ENCODE results near the gene KPNB1. TPM values are rescaled to one million over a fixed set of nuclear protein-coding genes. Genes with fewer than 3 reads are reported as not detected.

Gene KPNB1
- total RNA-seq, 1 experiment from 2014 or later, result 681 TPM

DNA sequence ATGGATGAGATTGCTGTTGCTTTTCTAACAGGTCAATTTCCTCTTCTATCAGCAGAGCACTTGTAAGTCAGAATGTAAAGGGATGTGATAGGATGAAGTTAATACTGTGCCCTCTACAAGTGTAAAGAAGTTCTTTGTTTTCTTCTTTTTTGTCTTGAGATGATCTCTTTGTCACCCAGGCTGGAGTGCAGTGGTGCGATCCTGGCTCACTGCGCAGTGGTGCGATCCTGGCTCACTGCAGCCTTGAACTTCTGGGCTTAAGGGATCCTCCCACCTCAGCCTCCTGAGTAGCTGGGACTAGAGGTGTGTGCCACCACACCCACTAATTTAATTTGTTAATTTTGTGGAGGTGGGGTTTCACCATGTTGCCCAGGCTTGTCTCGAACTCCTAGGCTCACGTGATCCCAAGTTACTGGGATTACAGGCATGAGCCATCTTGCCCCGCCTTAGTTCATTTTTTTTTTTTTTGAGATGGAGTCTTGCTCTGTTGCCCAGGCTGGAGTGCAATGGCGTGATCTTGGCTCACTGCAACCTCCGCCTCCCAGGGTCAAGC lies 21.6 kb upstream of the KPNB1 start:
- Histone ChIP-seq H3K4me3 (no peak overlapping the region), H3K27me3 (replicated peaks) (no peaks in the 10 kb centered on the region), H3K9me3 (replicated peaks) (no peaks in the 10 kb centered on the region), H3K27ac (no peak overlapping the region), H3K36me3 (peaks cover 23% of the 10 kb centered on the region), H3K4me1 (replicated peaks) (peaks cover 4% of the 10 kb centered on the region)
- no peak for DNase-seq (ENCODE audit: low read depth in 1 of 2, low spot score in 2 of 2)

DNA sequence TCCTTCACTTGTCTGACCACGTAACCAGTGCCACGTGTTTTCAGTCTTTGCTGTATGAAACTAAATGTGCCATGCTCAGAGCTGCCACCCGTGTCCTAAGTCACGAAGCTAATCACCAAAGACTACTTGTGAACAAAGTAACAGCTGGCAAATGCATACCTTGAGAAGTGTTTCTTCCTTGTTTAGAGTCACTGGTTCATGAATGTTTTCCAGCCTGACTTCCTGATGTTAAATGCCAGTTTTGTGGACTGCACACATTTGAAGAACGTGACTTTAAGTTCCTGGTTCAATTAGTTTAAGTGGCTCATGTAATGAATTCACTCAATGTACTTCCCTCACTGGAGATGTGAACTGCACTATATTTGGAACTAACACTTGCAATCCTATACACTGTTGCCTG lies 19.9 kb upstream of the KPNB1 start:
- Histone ChIP-seq H3K4me3 (no peak overlapping the region), H3K36me3 (peaks cover 15% of the 10 kb centered on the region), H3K9me3 (replicated peaks) (no peaks in the 10 kb centered on the region), H3K27ac (no peak overlapping the region), H3K27me3 (replicated peaks) (no peaks in the 10 kb centered on the region), H3K4me1 (replicated peaks) (no peaks in the 10 kb centered on the region)
- DNase-seq (ENCODE audit: low read depth in 1 of 2, low spot score in 2 of 2), result no peak

DNA sequence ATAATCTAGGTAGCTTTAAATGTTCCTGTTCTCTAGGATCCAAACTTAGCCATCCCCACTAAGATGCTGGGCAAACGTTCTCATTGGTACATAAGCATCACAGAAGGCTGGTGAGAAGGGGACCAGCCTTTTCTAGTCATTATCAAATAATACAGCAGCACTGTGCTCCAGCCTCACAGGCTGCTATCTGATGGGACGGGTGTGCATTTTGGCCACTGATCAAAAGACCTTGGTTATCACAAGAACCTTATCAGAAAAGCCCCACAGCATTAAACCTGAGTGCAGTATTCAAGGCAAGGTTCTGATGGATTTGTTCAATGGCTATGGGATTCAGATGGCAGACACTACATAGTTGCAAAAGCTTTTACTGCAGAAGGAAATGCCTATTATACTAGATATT lies 19.1 kb upstream of the KPNB1 start:
- Histone ChIP-seq H3K36me3 (peaks cover 9% of the 10 kb centered on the region; the same call in 1 of the 2 replicates), H3K27me3 (replicated peaks) (no peaks in the 10 kb centered on the region), H3K27ac (no peak overlapping the region), H3K4me3 (no peak overlapping the region), H3K9me3 (replicated peaks) (no peaks in the 10 kb centered on the region), H3K4me1 (replicated peaks) (no peaks in the 10 kb centered on the region)
- DNase-seq (ENCODE audit: low read depth in 1 of 2, low spot score in 2 of 2), result no peak

DNA sequence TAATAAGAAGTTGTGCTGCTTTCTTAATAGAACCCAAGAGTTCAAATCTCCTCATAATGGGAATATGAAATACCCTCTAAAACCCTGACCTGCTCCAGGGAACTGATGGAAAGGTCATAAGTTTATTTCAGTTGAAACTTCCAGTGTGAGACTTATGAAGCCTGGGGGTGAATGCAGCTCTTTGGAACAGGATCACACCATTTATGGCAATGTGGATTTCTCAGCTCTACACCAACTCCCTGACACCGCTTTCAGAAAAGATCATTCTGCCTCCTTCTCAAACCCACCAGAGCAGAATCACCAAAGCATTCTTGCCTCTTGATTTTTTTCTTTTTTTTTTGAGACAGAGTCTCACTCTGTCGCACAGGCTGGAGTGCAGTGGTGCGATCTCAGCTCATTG lies 16.7 kb upstream of the KPNB1 start:
- no peak overlapping the region for H3K27ac ChIP-seq
- no peaks in the 10 kb centered on the region for H3K4me1 ChIP-seq (replicated peaks)
- peaks cover 8% of the 10 kb centered on the region; the same call in 1 of the 2 replicates for H3K36me3 ChIP-seq
- DNase-seq (ENCODE audit: low read depth in 1 of 2, low spot score in 2 of 2), result no peak
- H3K9me3 ChIP-seq (replicated peaks), result no peaks in the 10 kb centered on the region
- H3K4me3 ChIP-seq, result no peak overlapping the region
- no peaks in the 10 kb centered on the region for H3K27me3 ChIP-seq (replicated peaks)

DNA sequence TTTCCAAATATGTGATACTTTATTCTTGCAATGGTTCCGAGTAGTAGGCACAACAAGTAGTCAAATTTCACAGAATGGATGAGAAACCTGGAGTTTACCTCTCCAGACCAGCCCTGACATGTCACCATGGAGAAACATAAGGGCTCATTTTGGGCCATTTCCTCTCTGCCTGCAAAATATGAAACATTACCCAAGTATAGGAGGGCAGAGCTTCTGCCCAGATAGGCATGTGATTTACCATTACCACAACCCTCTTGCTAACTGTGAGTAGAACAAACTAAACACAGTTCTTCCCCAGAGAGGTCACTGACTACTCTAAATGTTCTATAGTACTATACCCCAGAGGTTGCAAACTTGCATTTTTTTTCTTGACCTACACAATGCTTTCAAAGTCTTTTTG lies 15.7 kb upstream of the KPNB1 start:
- Histone ChIP-seq H3K9me3 (replicated peaks) (no peaks in the 10 kb centered on the region), H3K27me3 (replicated peaks) (no peaks in the 10 kb centered on the region), H3K4me3 (no peak overlapping the region), H3K27ac (no peak overlapping the region), H3K4me1 (replicated peaks) (no peaks in the 10 kb centered on the region), H3K36me3 (peaks cover 8% of the 10 kb centered on the region; the same call in 1 of the 2 replicates)
- DNase-seq (ENCODE audit: low read depth in 1 of 2, low spot score in 2 of 2), result no peak

DNA sequence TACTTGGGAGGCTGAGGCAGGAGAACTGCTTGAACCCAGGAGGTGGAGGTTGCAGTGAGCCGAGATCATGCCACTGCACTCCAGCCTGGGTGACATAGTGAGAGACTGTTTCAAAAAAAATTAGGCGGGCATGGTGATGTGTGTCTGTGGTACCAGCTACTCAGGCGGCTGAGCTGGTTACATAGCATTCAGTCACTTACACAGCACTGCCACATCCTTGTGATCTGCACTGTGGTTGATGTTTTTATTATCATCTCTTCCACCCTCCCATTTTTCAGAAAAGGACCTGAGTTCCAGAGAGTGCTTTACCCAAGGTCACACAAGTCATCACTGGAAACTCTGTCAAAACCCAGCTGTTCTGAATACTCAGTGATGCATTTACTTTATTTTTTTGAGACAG lies 14.8 kb upstream of the KPNB1 start:
- Histone ChIP-seq H3K27me3 (replicated peaks) (no peaks in the 10 kb centered on the region), H3K27ac (no peak overlapping the region), H3K9me3 (replicated peaks) (no peaks in the 10 kb centered on the region), H3K4me3 (no peak overlapping the region), H3K4me1 (replicated peaks) (no peaks in the 10 kb centered on the region), H3K36me3 (peaks cover 8% of the 10 kb centered on the region; the same call in 1 of the 2 replicates)
- DNase-seq (ENCODE audit: low read depth in 1 of 2, low spot score in 2 of 2), result no peak

DNA sequence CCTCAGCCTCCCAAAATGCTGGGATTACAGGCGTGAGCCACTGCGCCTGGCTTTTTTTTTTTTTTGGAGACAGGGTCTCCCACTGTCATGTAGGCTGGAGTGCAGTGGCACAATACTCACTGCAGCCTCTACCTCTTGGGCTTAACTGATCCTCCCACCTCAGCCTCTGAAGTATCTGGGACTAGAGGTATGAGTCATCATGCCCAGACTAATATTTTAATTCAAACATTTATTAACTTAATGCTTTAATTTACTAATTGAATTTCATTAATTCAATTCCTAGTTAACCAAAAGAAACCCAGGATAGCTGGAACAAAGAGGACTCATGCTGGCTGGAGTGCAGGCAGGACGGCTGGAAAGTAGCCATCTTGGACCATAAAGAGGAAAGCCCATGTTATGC lies 14.0 kb upstream of the KPNB1 start:
- H3K27ac ChIP-seq, result no peak overlapping the region
- no peak overlapping the region for H3K4me3 ChIP-seq
- H3K27me3 ChIP-seq (replicated peaks), result no peaks in the 10 kb centered on the region
- H3K4me1 ChIP-seq (replicated peaks), result no peaks in the 10 kb centered on the region
- peaks cover 8% of the 10 kb centered on the region; the same call in 1 of the 2 replicates for H3K36me3 ChIP-seq
- DNase-seq (ENCODE audit: low read depth in 1 of 2, low spot score in 2 of 2), result no peak
- no peaks in the 10 kb centered on the region for H3K9me3 ChIP-seq (replicated peaks)

DNA sequence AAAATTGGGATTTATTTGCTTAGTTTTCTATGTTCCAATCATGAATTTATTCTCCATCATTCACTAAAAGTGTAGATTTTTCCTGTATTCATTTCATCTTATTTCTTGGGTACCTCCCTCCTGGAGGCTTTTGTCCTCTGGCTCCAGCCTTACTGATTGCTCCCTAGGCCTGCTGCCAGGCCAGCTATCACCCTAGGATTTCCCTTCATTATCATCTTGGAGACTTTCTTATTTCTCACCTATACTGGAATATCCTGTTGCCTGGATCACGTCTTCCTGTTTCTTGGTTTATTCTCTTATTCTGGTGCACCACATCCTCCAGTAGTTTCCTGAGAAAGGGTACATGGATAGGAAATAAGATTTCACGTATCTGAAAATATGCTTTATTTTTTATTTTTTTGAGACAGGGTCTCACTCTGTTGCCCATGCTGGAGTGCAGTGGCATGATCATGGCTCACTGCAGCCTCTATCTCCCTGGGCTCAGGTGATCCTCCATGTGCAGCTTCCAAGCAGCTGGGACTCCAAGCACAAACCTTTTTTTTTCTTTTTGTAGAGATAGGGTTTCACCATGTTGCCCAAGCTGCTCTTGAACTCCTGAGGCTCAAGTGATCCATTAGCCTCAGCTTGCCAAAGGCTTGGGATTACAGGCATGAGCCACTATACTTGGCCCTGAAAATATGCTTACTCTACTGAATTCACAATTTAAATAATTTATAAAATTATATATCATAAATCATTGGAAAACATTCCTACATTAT lies 13.3 kb upstream of the KPNB1 start:
- Histone ChIP-seq H3K27me3 (replicated peaks) (no peaks in the 10 kb centered on the region), H3K36me3 (peaks cover 8% of the 10 kb centered on the region; the same call in 1 of the 2 replicates), H3K4me3 (no peak overlapping the region), H3K27ac (no peak overlapping the region), H3K4me1 (replicated peaks) (no peaks in the 10 kb centered on the region), H3K9me3 (replicated peaks) (no peaks in the 10 kb centered on the region)
- no peak for DNase-seq (ENCODE audit: low read depth in 1 of 2, low spot score in 2 of 2)

DNA sequence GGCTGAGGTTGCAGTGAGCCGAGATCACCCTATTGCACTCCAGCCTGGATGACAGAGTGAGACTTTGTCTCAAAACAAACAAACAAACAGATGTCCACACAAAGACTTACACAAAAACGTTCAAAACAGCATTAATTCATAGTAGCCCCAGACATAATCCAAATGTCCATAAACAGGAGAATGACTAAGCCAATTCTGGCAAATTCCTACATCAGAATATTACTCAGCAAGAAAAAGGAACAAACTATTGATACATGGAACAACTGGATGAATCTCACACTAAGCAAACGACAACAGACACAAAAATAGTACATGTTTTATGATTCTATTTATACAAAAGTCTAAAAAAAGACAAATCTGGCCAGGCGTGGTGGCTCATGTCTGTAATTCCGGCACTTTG lies 10.8 kb upstream of the KPNB1 start:
- Histone ChIP-seq H3K27me3 (replicated peaks) (no peaks in the 10 kb centered on the region), H3K9me3 (replicated peaks) (no peaks in the 10 kb centered on the region), H3K36me3 (peaks cover 7% of the 10 kb centered on the region; the same call in 1 of the 2 replicates), H3K4me1 (replicated peaks) (no peaks in the 10 kb centered on the region), H3K27ac (no peak overlapping the region), H3K4me3 (no peak overlapping the region)
- no peak for DNase-seq (ENCODE audit: low read depth in 1 of 2, low spot score in 2 of 2)

DNA sequence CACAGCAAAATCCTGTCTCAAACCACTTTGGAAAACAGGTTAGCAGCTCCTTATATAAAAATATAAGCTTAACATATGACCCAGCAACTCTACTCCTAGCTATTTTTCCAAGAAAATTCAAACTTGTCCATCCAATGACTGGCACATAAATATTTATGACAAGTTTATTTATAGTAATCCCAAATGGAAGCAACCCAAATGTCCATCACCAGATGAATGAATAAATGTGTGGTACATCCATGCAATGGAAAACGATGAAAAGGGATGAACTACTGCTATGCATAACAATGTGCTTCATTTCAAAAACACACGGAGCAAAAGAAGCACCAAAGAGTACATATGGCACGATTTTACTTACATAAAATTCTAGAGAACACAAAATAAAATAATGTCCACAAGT lies 9.6 kb upstream of the KPNB1 start:
- Histone ChIP-seq H3K4me1 (replicated peaks) (no peaks in the 10 kb centered on the region), H3K36me3 (peaks cover 5% of the 10 kb centered on the region; the same call in 1 of the 2 replicates), H3K9me3 (replicated peaks) (no peaks in the 10 kb centered on the region), H3K27ac (no peak overlapping the region), H3K27me3 (replicated peaks) (no peaks in the 10 kb centered on the region), H3K4me3 (no peak overlapping the region)
- DNase-seq (ENCODE audit: low read depth in 1 of 2, low spot score in 2 of 2), result no peak

DNA sequence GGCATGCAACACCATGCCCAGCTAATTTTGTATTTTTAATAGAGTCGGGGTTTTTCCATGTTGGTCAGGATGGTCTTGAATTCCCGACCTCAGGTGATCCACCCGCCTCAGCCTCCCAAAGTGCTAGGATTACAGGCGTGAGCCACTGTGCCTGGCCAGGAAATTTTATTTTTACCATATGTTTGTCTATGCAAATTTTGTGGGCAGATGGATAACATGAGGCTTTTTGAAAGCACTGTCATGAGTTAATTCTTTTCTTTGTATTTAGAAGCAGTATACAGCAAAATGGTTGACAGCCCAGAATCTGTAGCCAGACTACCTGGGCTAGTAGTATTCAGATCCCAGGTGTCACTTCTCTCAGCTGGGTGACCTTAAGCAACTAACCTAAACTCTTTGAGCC lies 8.5 kb upstream of the KPNB1 start:
- no peak overlapping the region for H3K27ac ChIP-seq
- no peak overlapping the region for H3K4me3 ChIP-seq
- peaks cover 5% of the 10 kb centered on the region; the same call in 1 of the 2 replicates for H3K36me3 ChIP-seq
- H3K9me3 ChIP-seq (replicated peaks), result no peaks in the 10 kb centered on the region
- H3K27me3 ChIP-seq (replicated peaks), result no peaks in the 10 kb centered on the region
- no peaks in the 10 kb centered on the region for H3K4me1 ChIP-seq (replicated peaks)
- DNase-seq (ENCODE audit: low read depth in 1 of 2, low spot score in 2 of 2), result no peak

DNA sequence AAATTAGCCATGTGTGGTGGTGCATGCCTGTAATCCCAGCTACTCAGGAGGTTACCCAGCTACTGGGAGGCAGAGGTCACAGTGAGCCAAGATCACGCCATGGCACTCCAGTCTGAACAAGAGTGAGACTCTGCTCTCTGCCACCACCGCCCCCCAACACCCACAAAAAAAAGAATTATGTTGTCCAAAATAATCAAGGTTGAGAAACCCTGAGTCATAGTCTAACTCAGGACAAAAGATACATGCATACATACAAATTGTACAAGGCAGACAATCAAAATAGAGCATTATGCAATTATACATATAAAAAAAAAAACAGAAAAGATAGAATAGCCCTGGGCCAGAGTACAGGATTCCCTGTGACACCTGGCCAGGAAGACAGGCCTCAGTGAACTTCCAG lies 6.6 kb upstream of the KPNB1 start:
- no peak overlapping the region for H3K4me3 ChIP-seq
- no peak for DNase-seq (ENCODE audit: low read depth in 1 of 2, low spot score in 2 of 2)
- H3K9me3 ChIP-seq (replicated peaks), result no peaks in the 10 kb centered on the region
- H3K27ac ChIP-seq, result no peak overlapping the region
- H3K36me3 ChIP-seq, result no peaks in the 10 kb centered on the region
- H3K4me1 ChIP-seq (replicated peaks), result peaks cover under 1% of the 10 kb centered on the region; the same call in 1 of the 2 replicates
- no peaks in the 10 kb centered on the region for H3K27me3 ChIP-seq (replicated peaks)

DNA sequence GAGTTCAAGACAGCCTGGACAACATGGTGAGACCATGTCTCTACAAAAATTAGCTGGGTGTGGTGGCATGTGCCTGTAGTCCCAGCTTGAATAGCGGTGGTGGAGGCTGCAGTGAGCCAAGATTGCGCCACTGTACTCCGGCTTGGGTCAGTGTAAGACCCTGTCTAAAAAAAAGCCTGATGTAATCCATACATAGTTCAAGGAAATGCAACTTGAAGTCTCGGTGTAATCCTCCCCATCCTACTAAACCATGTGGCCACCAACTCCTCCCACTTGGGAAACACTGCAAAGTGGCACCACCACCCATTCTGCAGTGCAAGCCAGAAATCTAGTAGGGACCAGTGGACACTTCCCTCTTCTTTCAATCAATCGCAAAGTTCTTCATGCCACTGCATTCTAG lies 5.4 kb upstream of the KPNB1 start:
- DNase-seq (ENCODE audit: low read depth in 1 of 2, low spot score in 2 of 2), result no peak
- Histone ChIP-seq H3K27me3 (replicated peaks) (no peaks in the 10 kb centered on the region), H3K36me3 (peaks cover 5% of the 10 kb centered on the region; the same call in 1 of the 2 replicates), H3K27ac (no peak overlapping the region), H3K4me1 (replicated peaks) (peaks cover 10% of the 10 kb centered on the region), H3K4me3 (no peak overlapping the region), H3K9me3 (replicated peaks) (no peaks in the 10 kb centered on the region; the same call in 1 of the 2 replicates)

DNA sequence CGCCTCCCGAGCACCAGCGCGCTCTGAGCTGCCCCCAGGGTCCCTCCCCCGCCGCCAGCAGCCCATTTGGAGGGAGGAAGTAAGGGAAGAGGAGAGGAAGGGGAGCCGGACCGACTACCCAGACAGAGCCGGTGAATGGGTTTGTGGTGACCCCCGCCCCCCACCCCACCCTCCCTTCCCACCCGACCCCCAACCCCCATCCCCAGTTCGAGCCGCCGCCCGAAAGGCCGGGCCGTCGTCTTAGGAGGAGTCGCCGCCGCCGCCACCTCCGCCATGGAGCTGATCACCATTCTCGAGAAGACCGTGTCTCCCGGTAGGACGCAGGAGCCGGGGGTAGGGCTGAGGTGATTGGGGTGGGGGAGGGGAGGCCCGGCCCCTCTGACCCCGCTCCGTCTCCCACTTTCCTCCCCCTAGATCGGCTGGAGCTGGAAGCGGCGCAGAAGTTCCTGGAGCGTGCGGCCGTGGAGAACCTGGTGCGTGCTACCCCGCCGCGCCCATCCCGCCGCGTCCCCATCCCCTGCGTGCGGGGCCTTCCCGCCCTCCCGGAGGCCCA lies 329 bp downstream of the KPNB1 start:
- Histone ChIP-seq H3K27ac (peak overlapping the region; percentile 75), H3K36me3 (peaks cover 50% of the 10 kb centered on the region), H3K4me1 (replicated peaks) (peaks cover 35% of the 10 kb centered on the region), H3K9me3 (replicated peaks) (no peaks in the 10 kb centered on the region; the same call in 1 of the 2 replicates), H3K4me3 (peak overlapping the region; percentile 50), H3K27me3 (replicated peaks) (no peaks in the 10 kb centered on the region)
- no peak for DNase-seq (ENCODE audit: low read depth in 1 of 2, low spot score in 2 of 2)

Measured in SJSA1 (cell line).